Measurements from ENCODE around the gene CCDC194.

GRCh38 chr19:17347877-17348276 lies 46.1 kb downstream of the CCDC194 start:
- no peak for TF ChIP-seq CTCF (IDR thresholded peaks at IDR 0.05)
- no peak for TF ChIP-seq EZH2 (IDR thresholded peaks at IDR 0.05)

Data from neural progenitor cell (in vitro differentiated cells).